SJCRH30 (cell line): Measurements from ENCODE around the gene HS6ST3. TPM values are rescaled to one million over a fixed set of nuclear protein-coding genes. Genes with fewer than 3 reads are reported as not detected.

Experiments
- DNase-seq, 2 experiments: peaks; one replicate each; pipeline ENCODE4 v3.0.0-alpha.2; 2015 to 2020
- H3K27ac ChIP-seq: fragments of 250-450 bp; sonication (Bioruptor Pico); 2 replicates; pipeline ENCODE4 v1.5.1; 2020; ENCODE audit warnings: mild to moderate bottlenecking, moderate library complexity
- H3K27me3 ChIP-seq: fragments of 250-450 bp; sonication (Bioruptor Pico); 2 replicates; pipeline ENCODE4 v1.5.1; 2020; ENCODE audit warnings: mild to moderate bottlenecking, moderate library complexity
- H3K36me3 ChIP-seq: fragments of 250-450 bp; sonication (Bioruptor Pico); 2 replicates; pipeline ENCODE4 v1.5.1; 2020; ENCODE audit warnings: mild to moderate bottlenecking, moderate library complexity
- H3K4me1 ChIP-seq: fragments of 250-450 bp; sonication (Bioruptor Pico); 2 replicates; pipeline ENCODE4 v1.5.1; 2020; ENCODE audit warnings: mild to moderate bottlenecking, moderate library complexity
- H3K4me3 ChIP-seq: fragments of 250-450 bp; sonication (Bioruptor Pico); 2 replicates; pipeline ENCODE4 v1.5.1; 2020; ENCODE audit warnings: mild to moderate bottlenecking, moderate library complexity
- H3K9me3 ChIP-seq: fragments of 250-450 bp; sonication (Bioruptor Pico); replicated peaks from 2 replicates; pipeline ENCODE4 v1.5.1; 2020; ENCODE audit warnings: mild to moderate bottlenecking, moderate library complexity
- total RNA-seq: library from RNA; depleted of rRNA; stranded (reverse); fragments of >200 nt; shearing (Covaris generic); gene quantifications from 2 replicates; pipeline ENCODE4 v1.2.3, GENCODE V29; 2014

The HS6ST3 gene
- total RNA-seq, 1 experiment from 2014 or later: 0.02 TPM

- Histone ChIP-seq H3K36me3 (no peaks in the 10 kb centered on the region), H3K9me3 (no peaks in the 10 kb centered on the region), H3K27ac (no peak overlapping the region), H3K4me1 (no peaks in the 10 kb centered on the region), H3K27me3 (no peaks in the 10 kb centered on the region), H3K4me3 (no peak overlapping the region)
- DNase-seq: no peak
Observed at GRCh38 chr13:96119921-96120320, 30.0 kb downstream of the HS6ST3 start.

DNA sequence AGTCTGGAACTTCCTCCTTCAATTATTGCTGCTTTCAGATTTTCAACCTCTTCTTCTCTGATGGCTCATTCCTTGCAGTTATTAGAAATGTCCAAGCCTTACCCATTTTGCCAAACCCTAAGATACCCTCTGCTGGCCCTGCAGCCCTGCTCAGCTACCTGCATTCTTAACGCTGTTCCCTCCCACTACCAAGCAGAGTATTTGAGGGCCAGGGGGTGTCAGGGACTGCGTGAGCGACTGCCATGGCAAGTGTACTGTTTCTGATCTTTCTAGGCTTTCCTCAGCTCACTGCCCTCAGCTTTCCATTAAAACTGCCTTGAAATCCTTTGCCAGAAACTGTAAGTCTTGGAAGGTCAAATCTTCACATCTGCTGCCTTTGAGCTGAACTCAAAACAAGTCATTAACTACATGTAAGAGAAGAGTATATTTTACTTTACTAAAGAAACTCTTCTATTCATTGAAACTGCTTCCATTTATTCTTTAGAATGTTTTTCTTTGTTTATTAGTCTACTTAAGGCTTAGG lies 41.0 kb downstream of the HS6ST3 start:
- DNase-seq: no peak
- H3K36me3 ChIP-seq: no peaks in the 10 kb centered on the region
- no peaks in the 10 kb centered on the region for H3K4me1 ChIP-seq
- H3K4me3 ChIP-seq: no peak overlapping the region
- no peak overlapping the region for H3K27ac ChIP-seq
- no peaks in the 10 kb centered on the region for H3K27me3 ChIP-seq
- H3K9me3 ChIP-seq: no peaks in the 10 kb centered on the region

GRCh38 chr13:96141032-96141431 lies 51.1 kb downstream of the HS6ST3 start:
- peak in 1 of 2 experiments; percentile 13 for DNase-seq
- H3K27ac ChIP-seq: no peak overlapping the region

GRCh38 chr13:96159725-96160124 lies 69.8 kb downstream of the HS6ST3 start:
- Histone ChIP-seq H3K36me3 (no peaks in the 10 kb centered on the region), H3K9me3 (no peaks in the 10 kb centered on the region), H3K27ac (no peak overlapping the region), H3K4me3 (no peak overlapping the region), H3K27me3 (no peaks in the 10 kb centered on the region), H3K4me1 (no peaks in the 10 kb centered on the region)
- no peak for DNase-seq

More at GRCh38 chr13:96141032-96141431, 51.1 kb downstream of the HS6ST3 start:
- H3K27me3 ChIP-seq: no peaks in the 10 kb centered on the region
- no peaks in the 10 kb centered on the region; the same call in 1 of the 2 replicates for H3K4me1 ChIP-seq
- H3K4me3 ChIP-seq: no peak overlapping the region
- no peaks in the 10 kb centered on the region for H3K36me3 ChIP-seq
- H3K9me3 ChIP-seq: no peaks in the 10 kb centered on the region

DNA sequence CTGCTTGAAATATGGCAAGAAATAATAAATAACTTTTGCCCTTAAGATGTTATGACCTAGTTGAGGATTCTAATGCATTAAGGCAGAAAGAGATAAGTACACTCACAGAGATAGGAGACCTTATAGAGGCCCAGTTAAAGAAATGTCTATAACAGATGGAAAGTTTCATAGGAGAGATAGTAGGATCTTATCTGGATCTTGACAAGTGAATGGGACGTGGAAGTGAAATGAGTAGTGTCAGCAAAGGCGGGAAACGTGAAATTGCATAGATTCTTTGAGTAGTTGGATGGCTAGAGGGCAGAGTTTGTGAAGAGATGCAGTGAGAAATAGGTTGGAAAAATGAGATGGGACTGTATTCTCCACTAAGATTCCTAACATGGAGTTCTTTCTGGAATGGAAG lies 71.2 kb downstream of the HS6ST3 start:
- H3K9me3 ChIP-seq: no peaks in the 10 kb centered on the region
- no peaks in the 10 kb centered on the region for H3K4me1 ChIP-seq
- H3K27me3 ChIP-seq: no peaks in the 10 kb centered on the region
- no peaks in the 10 kb centered on the region for H3K36me3 ChIP-seq
- no peak overlapping the region for H3K27ac ChIP-seq
- no peak for DNase-seq
- H3K4me3 ChIP-seq: no peak overlapping the region

DNA sequence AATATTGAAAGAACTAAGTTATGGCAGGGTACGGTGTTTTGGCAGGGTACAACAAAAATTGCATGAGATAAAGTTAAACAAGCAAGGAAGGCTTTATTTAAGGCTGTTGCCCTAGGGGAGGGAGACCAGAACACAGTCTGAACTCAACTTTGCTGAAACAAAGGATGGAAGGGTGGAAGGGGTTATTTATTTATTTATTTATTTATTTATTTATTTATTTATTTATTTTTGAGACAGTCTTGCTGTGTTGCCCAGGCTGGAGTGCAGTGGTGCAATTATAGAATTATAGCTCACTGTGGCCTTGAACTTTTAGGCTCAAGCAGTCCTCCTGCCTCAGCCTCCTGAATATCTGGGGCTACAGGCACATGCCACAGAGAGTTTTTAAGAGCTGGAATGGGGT lies 75.9 kb downstream of the HS6ST3 start:
- H3K36me3 ChIP-seq: no peaks in the 10 kb centered on the region
- no peaks in the 10 kb centered on the region for H3K9me3 ChIP-seq
- DNase-seq: no peak
- H3K27ac ChIP-seq: no peak overlapping the region
- H3K27me3 ChIP-seq: no peaks in the 10 kb centered on the region
- no peak overlapping the region for H3K4me3 ChIP-seq
- H3K4me1 ChIP-seq: no peaks in the 10 kb centered on the region

GRCh38 chr13:96172066-96172465 lies 82.2 kb downstream of the HS6ST3 start:
- Histone ChIP-seq H3K36me3 (no peaks in the 10 kb centered on the region), H3K4me3 (no peak overlapping the region), H3K4me1 (no peaks in the 10 kb centered on the region), H3K9me3 (no peaks in the 10 kb centered on the region), H3K27me3 (no peaks in the 10 kb centered on the region), H3K27ac (no peak overlapping the region)
- no peak for DNase-seq

DNA sequence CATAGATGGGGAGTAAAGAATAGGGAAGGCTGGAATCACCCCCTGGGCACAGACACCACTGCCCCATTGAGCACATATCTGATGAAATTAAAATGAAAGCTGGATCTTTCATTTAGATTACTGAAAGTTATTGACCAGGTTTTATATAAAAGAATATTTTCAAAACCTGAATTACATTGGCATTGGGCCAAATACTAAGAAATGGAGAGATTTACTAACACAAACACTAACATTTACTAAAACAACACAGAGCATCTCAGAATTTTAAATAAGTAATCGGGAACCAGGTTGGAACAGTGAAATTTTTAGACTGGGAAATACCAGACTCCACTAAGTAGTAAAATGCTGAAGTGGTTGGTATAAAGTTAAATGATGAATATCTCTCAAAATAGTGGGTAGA lies 88.9 kb downstream of the HS6ST3 start:
- Histone ChIP-seq H3K4me1 (no peaks in the 10 kb centered on the region), H3K27me3 (no peaks in the 10 kb centered on the region), H3K9me3 (no peaks in the 10 kb centered on the region), H3K27ac (no peak overlapping the region), H3K4me3 (no peak overlapping the region), H3K36me3 (no peaks in the 10 kb centered on the region)
- no peak for DNase-seq

- Histone ChIP-seq H3K9me3 (no peaks in the 10 kb centered on the region), H3K4me3 (no peak overlapping the region), H3K27ac (no peak overlapping the region), H3K27me3 (no peaks in the 10 kb centered on the region), H3K4me1 (no peaks in the 10 kb centered on the region), H3K36me3 (no peaks in the 10 kb centered on the region)
- no peak for DNase-seq
Observed at GRCh38 chr13:96179309-96179708, 89.4 kb downstream of the HS6ST3 start.

DNA sequence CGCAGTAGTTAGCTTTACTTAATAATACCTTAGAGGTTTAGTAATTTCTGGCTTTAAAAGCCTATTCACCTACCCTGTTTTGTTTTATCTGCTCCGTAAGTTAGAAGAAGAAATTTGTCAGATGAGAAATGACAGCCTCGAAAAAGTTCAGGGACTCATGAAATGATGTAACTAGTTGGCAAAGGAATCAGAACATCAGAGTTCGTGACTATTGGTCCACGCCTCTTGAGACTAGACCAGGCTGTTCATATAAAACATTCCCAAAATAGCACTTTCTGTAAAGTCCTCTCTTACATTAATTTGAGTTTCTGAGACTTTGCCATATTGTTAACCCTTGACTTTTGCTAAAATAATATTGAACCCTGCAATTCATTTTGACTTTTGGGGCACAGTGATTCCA lies 92.0 kb downstream of the HS6ST3 start:
- no peak for DNase-seq
- no peaks in the 10 kb centered on the region for H3K27me3 ChIP-seq

DNA sequence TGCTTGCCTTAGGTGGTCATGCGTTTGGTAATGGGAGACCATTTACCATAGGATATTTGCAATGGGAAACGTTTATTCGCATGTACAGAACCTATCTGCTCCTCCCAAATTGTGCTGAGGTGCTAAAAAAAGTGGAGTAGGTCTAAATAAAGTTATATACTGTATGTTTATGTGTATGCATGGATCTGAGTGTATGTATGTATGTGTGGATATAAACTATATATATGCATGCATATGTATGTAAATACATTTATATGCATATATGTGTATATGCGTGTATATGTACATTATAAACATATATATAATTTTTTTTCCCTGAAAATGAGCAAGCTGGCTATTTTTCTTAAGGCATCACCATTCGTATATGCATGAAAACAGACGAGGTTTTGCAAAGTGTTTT lies 95.9 kb downstream of the HS6ST3 start:
- Histone ChIP-seq H3K4me1 (no peaks in the 10 kb centered on the region), H3K4me3 (no peak overlapping the region), H3K9me3 (no peaks in the 10 kb centered on the region), H3K36me3 (no peaks in the 10 kb centered on the region), H3K27ac (no peak overlapping the region), H3K27me3 (no peaks in the 10 kb centered on the region)
- no peak for DNase-seq

More for the DNA sequence above, 92.0 kb downstream of the HS6ST3 start:
- no peaks in the 10 kb centered on the region for H3K36me3 ChIP-seq
- H3K4me3 ChIP-seq: no peak overlapping the region
- no peaks in the 10 kb centered on the region for H3K4me1 ChIP-seq
- no peaks in the 10 kb centered on the region for H3K9me3 ChIP-seq
- no peak overlapping the region for H3K27ac ChIP-seq

DNA sequence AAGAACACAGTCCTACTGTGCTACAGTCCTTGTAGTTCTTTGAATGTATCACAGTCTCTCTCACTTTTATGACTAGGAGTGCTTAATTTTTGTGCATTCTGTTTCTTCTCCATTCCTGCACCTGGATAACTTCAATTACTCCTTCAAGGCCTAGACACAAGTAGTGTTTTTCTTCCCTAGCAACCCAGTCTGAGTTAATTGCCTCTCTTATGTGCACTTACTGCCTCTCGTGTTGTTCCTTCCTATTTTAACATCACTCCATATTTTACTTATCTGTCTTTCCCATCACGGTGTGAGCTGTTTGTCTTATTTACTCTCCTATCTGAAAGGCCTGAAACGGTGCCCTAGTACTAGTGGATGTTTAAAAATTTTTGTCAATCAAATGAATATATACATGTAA lies 101.5 kb downstream of the HS6ST3 start:
- Histone ChIP-seq H3K36me3 (no peaks in the 10 kb centered on the region), H3K27me3 (no peaks in the 10 kb centered on the region), H3K4me1 (no peaks in the 10 kb centered on the region), H3K27ac (no peak overlapping the region), H3K4me3 (no peak overlapping the region), H3K9me3 (no peaks in the 10 kb centered on the region; the same call in 1 of the 2 replicates)
- DNase-seq: no peak

GRCh38 chr13:96193728-96194310 lies 103.9 kb downstream of the HS6ST3 start:
- H3K27me3 ChIP-seq: no peaks in the 10 kb centered on the region

GRCh38 chr13:96198038-96198437 lies 108.1 kb downstream of the HS6ST3 start:
- no peak overlapping the region for H3K4me3 ChIP-seq
- H3K36me3 ChIP-seq: no peaks in the 10 kb centered on the region
- no peak overlapping the region for H3K27ac ChIP-seq
- H3K9me3 ChIP-seq: no peaks in the 10 kb centered on the region; the same call in 1 of the 2 replicates
- no peaks in the 10 kb centered on the region for H3K4me1 ChIP-seq
- no peaks in the 10 kb centered on the region for H3K27me3 ChIP-seq
- no peak for DNase-seq

More at GRCh38 chr13:96193728-96194310, 103.9 kb downstream of the HS6ST3 start:
- Histone ChIP-seq H3K36me3 (no peaks in the 10 kb centered on the region), H3K27ac (no peak overlapping the region), H3K9me3 (no peaks in the 10 kb centered on the region; the same call in 1 of the 2 replicates), H3K4me1 (no peaks in the 10 kb centered on the region), H3K4me3 (no peak overlapping the region)
- DNase-seq: no peak

- H3K36me3 ChIP-seq: no peaks in the 10 kb centered on the region
- DNase-seq: no peak
- no peak overlapping the region for H3K27ac ChIP-seq
- no peaks in the 10 kb centered on the region; the same call in 1 of the 2 replicates for H3K9me3 ChIP-seq
- H3K27me3 ChIP-seq: no peaks in the 10 kb centered on the region
- H3K4me3 ChIP-seq: no peak overlapping the region
- no peaks in the 10 kb centered on the region for H3K4me1 ChIP-seq
Observed at GRCh38 chr13:96199315-96199714, 109.4 kb downstream of the HS6ST3 start.

- DNase-seq: peak in 1 of 2 experiments; percentile 4
- H3K36me3 ChIP-seq: no peaks in the 10 kb centered on the region
- no peaks in the 10 kb centered on the region for H3K4me1 ChIP-seq
Observed at GRCh38 chr13:96200810-96201209, 110.9 kb downstream of the HS6ST3 start.

More at GRCh38 chr13:96200810-96201209, 110.9 kb downstream of the HS6ST3 start:
- Histone ChIP-seq H3K27me3 (no peaks in the 10 kb centered on the region), H3K4me3 (no peak overlapping the region), H3K9me3 (no peaks in the 10 kb centered on the region), H3K27ac (no peak overlapping the region)
